ENCODE results near the gene MEAF6. TPM values are rescaled to one million over a fixed set of nuclear protein-coding genes. Genes with fewer than 3 reads are reported as not detected.

The MEAF6 gene
- total and polyA plus RNA-seq, 9 donors = 36.5 to 54.8 (median 43.4) TPM

DNA sequence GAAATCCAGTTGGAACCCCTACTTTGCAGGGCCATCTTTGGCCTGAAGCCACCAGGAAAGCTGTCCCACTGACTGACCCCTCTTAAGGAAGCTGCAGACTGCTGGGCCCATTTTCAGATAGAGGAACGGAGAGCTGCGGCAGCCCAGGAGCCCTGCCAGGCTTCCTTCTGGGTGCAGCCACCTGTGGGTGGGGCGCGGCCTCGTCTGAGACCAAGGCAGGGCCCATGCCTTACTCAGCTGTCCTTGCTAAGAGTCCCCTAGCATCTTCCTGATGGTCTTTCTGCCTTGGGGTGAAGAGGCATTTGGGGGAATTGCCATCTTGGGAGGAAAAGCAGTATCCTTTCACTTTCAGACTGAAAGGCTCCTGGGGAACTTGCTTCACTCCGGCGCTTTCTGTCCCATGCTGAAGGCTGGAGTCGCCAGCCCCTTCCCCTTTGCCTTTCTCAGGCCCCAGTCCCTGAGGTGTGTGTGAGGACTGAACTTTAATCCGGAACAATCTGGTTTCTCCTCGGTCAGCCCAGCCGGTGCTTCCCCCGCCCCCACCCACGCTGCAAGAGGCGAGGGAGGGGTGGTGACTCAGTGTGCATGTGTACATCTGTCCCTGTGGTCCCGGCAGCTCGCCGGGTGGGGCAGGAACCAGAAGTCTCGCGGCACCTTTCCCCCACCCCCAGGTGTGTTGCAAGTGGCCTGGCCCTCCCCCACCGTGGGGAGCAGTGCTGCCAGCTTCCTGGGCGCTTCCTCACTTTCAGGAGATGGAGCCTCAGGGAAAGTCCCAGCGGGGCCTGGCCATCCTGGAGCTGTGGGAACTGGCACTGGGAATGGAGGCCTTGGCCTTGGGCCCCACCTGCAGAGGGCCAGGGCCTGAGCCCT lies 35.1 kb downstream of the MEAF6 start:
- peak; percentile 69 for DNase-seq
- peak overlapping the region; percentile 8 for H3K27ac ChIP-seq (ENCODE audit: low read length)
- H3K4me3 ChIP-seq (ENCODE audit: low read length) = no peak overlapping the region

GRCh38 chr1:37478890-37479254 lies 35.7 kb downstream of the MEAF6 start:
- H3K36me3 ChIP-seq (ENCODE audit: control insufficient read depth, insufficient read depth, low read length) = peaks cover 61% of the 10 kb centered on the region

More for the DNA sequence above, 35.1 kb downstream of the MEAF6 start:
- Histone ChIP-seq H3K27me3 (ENCODE audit: control insufficient read depth, insufficient read depth, low read length) (no peaks in the 10 kb centered on the region), H3K4me1 (ENCODE audit: control insufficient read depth, insufficient read depth, low read length) (peaks cover 44% of the 10 kb centered on the region), H3K9me3 (replicated peaks; ENCODE audit: control insufficient read depth, low read depth, low read length) (no peaks in the 10 kb centered on the region), H3K36me3 (ENCODE audit: control insufficient read depth, insufficient read depth, low read length) (peaks cover 65% of the 10 kb centered on the region)
- WGBS (ENCODE audit: insufficient coverage) = 33% methylated on average over 9 of the region's 22 CpGs

GRCh38 chr1:37478451-37478881 lies 36.1 kb downstream of the MEAF6 start:
- 93% methylated on average over 8 of the region's 8 CpGs for WGBS (ENCODE audit: insufficient coverage)
- H3K4me1 ChIP-seq (ENCODE audit: control insufficient read depth, insufficient read depth, low read length) = peaks cover 51% of the 10 kb centered on the region
- H3K36me3 ChIP-seq (ENCODE audit: control insufficient read depth, insufficient read depth, low read length) = peaks cover 57% of the 10 kb centered on the region
- H3K27me3 ChIP-seq (ENCODE audit: control insufficient read depth, insufficient read depth, low read length) = no peaks in the 10 kb centered on the region
- no peak overlapping the region for H3K27ac ChIP-seq (ENCODE audit: low read length)
- H3K4me3 ChIP-seq (ENCODE audit: low read length) = no peak overlapping the region
- no peaks in the 10 kb centered on the region for H3K9me3 ChIP-seq (replicated peaks; ENCODE audit: control insufficient read depth, low read depth, low read length)
- no peak for DNase-seq

More at GRCh38 chr1:37478890-37479254, 35.7 kb downstream of the MEAF6 start:
- Histone ChIP-seq H3K27me3 (ENCODE audit: control insufficient read depth, insufficient read depth, low read length) (no peaks in the 10 kb centered on the region), H3K4me1 (ENCODE audit: control insufficient read depth, insufficient read depth, low read length) (peaks cover 47% of the 10 kb centered on the region), H3K4me3 (ENCODE audit: low read length) (no peak overlapping the region), H3K27ac (ENCODE audit: low read length) (peak overlapping the region; percentile 8), H3K9me3 (replicated peaks; ENCODE audit: control insufficient read depth, low read depth, low read length) (no peaks in the 10 kb centered on the region)
- DNase-seq = no peak
- WGBS (ENCODE audit: insufficient coverage) = 80% methylated on average over 1 of the region's 3 CpGs

- Histone ChIP-seq H3K4me3 (ENCODE audit: low read length) (no peak overlapping the region), H3K27me3 (ENCODE audit: control insufficient read depth, insufficient read depth, low read length) (no peaks in the 10 kb centered on the region), H3K36me3 (ENCODE audit: control insufficient read depth, insufficient read depth, low read length) (peaks cover 52% of the 10 kb centered on the region), H3K4me1 (ENCODE audit: control insufficient read depth, insufficient read depth, low read length) (peaks cover 53% of the 10 kb centered on the region), H3K9me3 (replicated peaks; ENCODE audit: control insufficient read depth, low read depth, low read length) (no peaks in the 10 kb centered on the region), H3K27ac (ENCODE audit: low read length) (peak overlapping the region; percentile 20)
- WGBS (ENCODE audit: insufficient coverage) = 98% methylated on average over 5 of the region's 5 CpGs
- DNase-seq = no peak
These were observed 36.6 kb downstream of the MEAF6 start for GRCh38 chr1:37477946-37478345.

DNA sequence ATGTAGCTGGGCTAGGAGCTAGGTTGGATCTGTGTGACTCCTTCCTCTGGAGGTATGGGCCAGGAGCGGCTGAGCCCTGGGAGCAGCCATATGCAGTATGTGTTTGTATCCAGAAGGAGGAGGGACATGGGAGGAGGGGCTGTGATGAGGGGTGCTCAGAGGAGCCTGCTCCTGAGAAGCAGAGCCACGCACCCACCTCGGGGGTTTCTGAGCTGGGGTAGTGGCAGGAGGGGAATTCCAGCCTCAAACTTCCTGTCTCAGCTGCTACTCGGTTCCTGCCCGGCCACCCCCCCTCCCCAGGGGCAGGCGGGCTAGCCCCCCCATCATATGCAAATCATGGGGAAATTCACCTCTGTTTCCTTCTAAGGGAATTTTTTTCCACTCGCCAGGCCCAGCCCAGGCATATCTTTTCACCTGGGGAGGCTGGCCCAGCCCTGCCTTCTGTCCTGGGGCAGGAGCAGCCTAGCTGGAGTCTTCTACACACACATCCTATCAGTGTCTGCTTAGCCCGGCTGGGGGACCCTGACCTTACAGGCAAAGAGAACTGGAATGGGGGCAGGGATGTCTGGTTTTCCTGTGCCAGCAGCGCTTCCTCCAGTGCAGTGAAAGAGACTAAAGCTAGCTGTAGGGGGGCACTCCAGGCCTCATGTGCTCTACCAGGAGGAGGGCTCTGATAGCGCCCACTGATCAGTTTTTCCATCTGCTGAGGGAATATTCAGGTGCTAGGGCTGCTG lies 37.2 kb downstream of the MEAF6 start:
- Histone ChIP-seq H3K9me3 (replicated peaks; ENCODE audit: control insufficient read depth, low read depth, low read length) (no peaks in the 10 kb centered on the region), H3K4me1 (ENCODE audit: control insufficient read depth, insufficient read depth, low read length) (peaks cover 55% of the 10 kb centered on the region), H3K27me3 (ENCODE audit: control insufficient read depth, insufficient read depth, low read length) (no peaks in the 10 kb centered on the region), H3K4me3 (ENCODE audit: low read length) (no peak overlapping the region), H3K36me3 (ENCODE audit: control insufficient read depth, insufficient read depth, low read length) (peaks cover 46% of the 10 kb centered on the region), H3K27ac (ENCODE audit: low read length) (peak overlapping the region; percentile 72)
- peak; percentile 39 for DNase-seq
- WGBS (ENCODE audit: insufficient coverage) = 28% methylated on average over 2 of the region's 10 CpGs

- H3K36me3 ChIP-seq (ENCODE audit: control insufficient read depth, insufficient read depth, low read length) = peaks cover 39% of the 10 kb centered on the region
- peak overlapping the region; percentile 72 for H3K27ac ChIP-seq (ENCODE audit: low read length)
- WGBS (ENCODE audit: insufficient coverage) = 14% methylated on average over 2 of the region's 5 CpGs
- H3K4me3 ChIP-seq (ENCODE audit: low read length) = peak overlapping the region; percentile 5
- H3K9me3 ChIP-seq (replicated peaks; ENCODE audit: control insufficient read depth, low read depth, low read length) = no peaks in the 10 kb centered on the region
- no peaks in the 10 kb centered on the region for H3K27me3 ChIP-seq (ENCODE audit: control insufficient read depth, insufficient read depth, low read length)
- peaks cover 63% of the 10 kb centered on the region for H3K4me1 ChIP-seq (ENCODE audit: control insufficient read depth, insufficient read depth, low read length)
- DNase-seq = peak; percentile 43
These were observed 37.9 kb downstream of the MEAF6 start for GRCh38 chr1:37476460-37477197.

DNA sequence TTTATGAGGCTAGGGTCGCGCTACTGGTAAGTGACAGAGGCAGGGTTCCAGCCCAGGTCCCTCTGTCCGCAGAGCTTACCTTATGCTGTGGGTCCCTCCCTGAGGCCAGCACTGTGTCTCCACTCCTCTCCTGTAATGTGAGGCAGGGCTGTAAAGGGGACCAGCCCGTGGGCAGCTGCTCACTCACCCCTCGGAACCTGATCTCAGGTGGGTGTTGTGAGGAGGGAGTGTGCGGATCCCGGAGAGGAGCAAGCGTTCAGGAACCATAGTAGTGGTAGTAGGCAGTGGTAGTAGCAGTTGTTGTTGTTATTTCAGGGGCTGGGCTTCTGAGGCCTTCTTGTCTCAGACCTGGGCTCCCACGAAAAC lies 38.5 kb downstream of the MEAF6 start:
- WGBS (ENCODE audit: insufficient coverage) = 73% methylated on average over 9 of the region's 9 CpGs
- H3K27ac ChIP-seq (ENCODE audit: low read length) = no peak overlapping the region
- DNase-seq = no peak

DNA sequence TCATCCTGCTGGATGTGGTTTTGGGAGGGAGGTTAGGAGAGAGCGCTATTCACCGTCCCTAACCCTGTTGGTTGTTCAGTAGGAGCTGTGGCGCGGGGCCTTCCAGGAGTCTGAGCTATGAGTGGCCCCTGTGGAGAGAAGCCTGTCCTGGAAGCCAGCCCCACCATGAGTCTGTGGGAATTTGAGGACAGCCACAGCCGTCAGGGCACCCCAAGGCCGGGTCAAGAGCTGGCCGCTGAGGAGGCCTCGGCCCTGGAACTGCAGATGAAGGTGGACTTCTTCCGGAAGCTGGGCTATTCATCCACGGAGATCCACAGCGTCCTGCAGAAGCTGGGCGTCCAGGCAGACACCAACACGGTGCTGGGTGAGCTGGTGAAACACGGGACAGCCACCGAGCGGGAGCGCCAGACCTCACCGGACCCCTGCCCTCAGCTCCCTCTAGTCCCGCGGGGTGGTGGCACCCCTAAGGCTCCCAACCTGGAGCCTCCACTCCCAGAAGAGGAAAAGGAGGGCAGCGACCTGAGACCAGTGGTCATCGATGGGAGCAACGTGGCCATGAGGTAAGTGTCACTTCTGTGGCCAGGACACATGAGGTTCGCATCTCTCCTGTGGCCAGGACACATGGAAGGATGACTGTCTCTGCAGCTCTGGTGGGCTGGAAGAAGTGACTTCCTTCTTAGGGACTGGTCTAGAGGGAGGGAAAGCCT lies 39.0 kb downstream of the MEAF6 start:
- no peak for DNase-seq
- no peaks in the 10 kb centered on the region for H3K27me3 ChIP-seq (ENCODE audit: control insufficient read depth, insufficient read depth, low read length)
- peaks cover 68% of the 10 kb centered on the region for H3K4me1 ChIP-seq (ENCODE audit: control insufficient read depth, insufficient read depth, low read length)
- peak overlapping the region; percentile 68 for H3K4me3 ChIP-seq (ENCODE audit: low read length)
- no peak overlapping the region for H3K27ac ChIP-seq (ENCODE audit: low read length)
- WGBS (ENCODE audit: insufficient coverage) = 92% methylated on average over 20 of the region's 24 CpGs
- H3K36me3 ChIP-seq (ENCODE audit: control insufficient read depth, insufficient read depth, low read length) = peaks cover 28% of the 10 kb centered on the region
- no peaks in the 10 kb centered on the region for H3K9me3 ChIP-seq (replicated peaks; ENCODE audit: control insufficient read depth, low read depth, low read length)

More for the DNA sequence above, 38.5 kb downstream of the MEAF6 start:
- Histone ChIP-seq H3K9me3 (replicated peaks; ENCODE audit: control insufficient read depth, low read depth, low read length) (no peaks in the 10 kb centered on the region), H3K36me3 (ENCODE audit: control insufficient read depth, insufficient read depth, low read length) (peaks cover 33% of the 10 kb centered on the region), H3K27me3 (ENCODE audit: control insufficient read depth, insufficient read depth, low read length) (no peaks in the 10 kb centered on the region), H3K4me1 (ENCODE audit: control insufficient read depth, insufficient read depth, low read length) (peaks cover 68% of the 10 kb centered on the region), H3K4me3 (ENCODE audit: low read length) (peak overlapping the region; percentile 5)

DNA sequence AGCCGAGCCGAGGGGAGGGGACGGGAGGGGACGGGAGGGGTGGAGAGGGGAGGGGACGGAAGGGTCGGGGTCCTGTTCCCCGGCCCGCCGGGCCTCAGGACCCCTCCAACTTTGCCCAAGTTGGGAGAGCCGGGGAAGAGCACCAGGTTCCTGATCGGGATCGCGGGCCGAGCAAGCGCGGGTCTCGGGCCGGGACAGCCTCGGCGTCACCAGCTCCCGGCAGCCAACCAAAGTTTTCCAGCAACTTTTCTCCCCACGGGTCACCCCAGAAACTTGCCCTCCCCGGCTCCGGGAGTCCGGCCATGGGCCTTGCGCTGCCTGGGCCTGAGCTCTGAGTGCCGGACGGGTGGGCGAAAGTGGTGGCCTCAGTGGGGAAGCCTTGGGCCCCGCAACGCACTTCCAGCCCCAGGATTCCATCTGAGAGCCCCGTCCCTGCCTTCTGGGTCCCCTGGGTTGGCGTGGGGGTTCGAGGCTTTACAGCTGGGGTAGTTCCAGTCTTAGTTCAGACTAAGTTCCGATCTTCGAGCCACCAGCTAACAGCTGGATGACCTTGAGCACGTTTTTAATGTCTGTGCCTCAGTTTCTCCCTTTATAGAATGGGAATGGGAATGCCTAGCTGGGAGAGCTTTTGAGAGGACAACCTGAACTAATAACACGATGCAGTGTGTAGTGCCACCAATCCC lies 39.7 kb downstream of the MEAF6 start:
- Histone ChIP-seq H3K9me3 (replicated peaks; ENCODE audit: control insufficient read depth, low read depth, low read length) (no peaks in the 10 kb centered on the region), H3K36me3 (ENCODE audit: control insufficient read depth, insufficient read depth, low read length) (peaks cover 21% of the 10 kb centered on the region), H3K4me3 (ENCODE audit: low read length) (peak overlapping the region; percentile 68), H3K4me1 (ENCODE audit: control insufficient read depth, insufficient read depth, low read length) (peaks cover 63% of the 10 kb centered on the region), H3K27ac (ENCODE audit: low read length) (no peak overlapping the region), H3K27me3 (ENCODE audit: control insufficient read depth, insufficient read depth, low read length) (no peaks in the 10 kb centered on the region)
- WGBS (ENCODE audit: insufficient coverage) = 6% methylated on average over 22 of the region's 38 CpGs
- DNase-seq = peak; percentile 39

All from muscle of leg (tissue), 11 donors.